HG03571 (cell line): ENCODE data around the gene USP19.

ENCODE experiments used
- ATAC-seq: cut with Tn5 transposase; IDR thresholded peaks from one replicate; pipeline ENCODE4 v1.9.1; 2021; ENCODE audit not compliant: unreplicated experiment

USP19 gene

DNA sequence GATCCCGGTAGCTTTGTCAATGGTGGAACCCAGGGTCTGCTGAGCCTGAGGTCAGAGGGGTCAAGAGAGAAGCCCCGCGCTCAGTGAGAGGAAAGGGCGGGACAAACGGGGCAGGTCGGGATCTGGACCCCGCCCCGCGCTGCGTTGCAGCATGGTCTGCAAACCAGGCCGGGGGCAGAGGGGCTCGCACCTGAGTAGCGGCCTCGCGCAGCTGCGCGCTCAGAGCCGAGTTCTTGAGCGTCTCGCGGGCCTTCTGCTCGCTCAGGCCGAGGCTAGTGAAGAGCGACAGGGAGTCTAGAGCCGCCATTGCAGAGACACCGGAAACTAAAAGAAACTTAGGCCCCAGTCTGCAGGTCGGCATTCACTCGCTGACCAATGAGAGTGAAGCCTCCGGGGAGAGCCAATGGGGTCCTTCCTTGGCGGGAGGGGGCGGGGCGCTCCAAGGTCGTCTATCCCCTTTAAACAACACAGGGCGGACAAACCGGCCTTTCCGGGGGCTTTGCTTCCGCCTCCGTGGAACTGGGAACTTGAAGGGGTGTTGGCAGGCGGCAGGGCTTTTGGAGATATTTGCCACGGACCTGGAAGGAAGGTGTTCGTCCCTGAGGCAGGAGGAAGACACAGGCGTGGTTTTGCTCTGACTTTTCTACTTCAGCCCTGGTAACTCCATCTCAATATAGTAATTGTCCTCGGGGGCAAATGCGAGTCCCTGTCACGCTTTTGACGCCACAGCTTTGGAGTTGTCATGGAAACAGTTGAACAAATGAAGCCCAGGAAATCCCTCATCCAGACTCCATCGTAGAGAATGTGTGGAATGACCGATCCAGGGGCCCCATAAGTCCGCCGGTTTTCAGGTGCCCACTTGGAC, 16.0 kb downstream of the USP19 start, which contains the start of gene QARS1:
Gene QARS1 (minus strand): TSS at position 331 of the 865 bp plus-strand sequence. CDS start 24 bp downstream, at position 307.
- peak; percentile 72 for ATAC-seq

- no peak for ATAC-seq
These were observed 16.6 kb downstream of the USP19 start for GRCh38 chr3:49104052-49104426.

DNA sequence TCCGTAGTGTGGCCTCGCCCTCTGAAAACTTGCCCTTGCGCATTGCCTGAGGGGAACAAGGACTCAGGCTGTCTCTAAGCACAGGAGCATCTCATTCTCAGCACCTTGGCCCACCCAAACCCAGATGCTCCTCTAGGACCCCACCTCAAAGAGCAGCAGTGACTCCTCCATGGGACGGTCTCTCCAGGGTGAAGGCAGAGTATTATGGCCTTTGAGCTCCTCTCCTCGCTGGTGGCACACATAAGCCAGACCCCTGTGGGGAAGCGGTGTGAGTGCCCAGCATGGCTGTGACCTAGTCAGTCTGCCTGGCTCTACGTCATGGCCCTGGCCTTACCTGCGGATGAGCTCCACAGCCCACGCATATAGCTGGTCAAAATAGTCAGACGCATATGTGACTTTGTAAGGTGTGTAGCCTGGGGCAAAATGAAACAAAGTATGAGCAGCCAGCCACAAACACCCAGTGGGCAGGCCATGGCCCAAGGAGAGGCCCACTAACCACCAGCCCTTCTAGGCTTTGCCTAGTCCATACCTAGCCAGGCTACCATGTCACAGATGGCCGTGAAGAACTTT, 20.5 kb downstream of the USP19 start:
- ATAC-seq = no peak

- ATAC-seq = no peak
These were observed 21.6 kb downstream of the USP19 start for GRCh38 chr3:49098910-49099630.

- ATAC-seq = no peak
These were observed 22.2 kb downstream of the USP19 start for GRCh38 chr3:49098429-49098828.

DNA sequence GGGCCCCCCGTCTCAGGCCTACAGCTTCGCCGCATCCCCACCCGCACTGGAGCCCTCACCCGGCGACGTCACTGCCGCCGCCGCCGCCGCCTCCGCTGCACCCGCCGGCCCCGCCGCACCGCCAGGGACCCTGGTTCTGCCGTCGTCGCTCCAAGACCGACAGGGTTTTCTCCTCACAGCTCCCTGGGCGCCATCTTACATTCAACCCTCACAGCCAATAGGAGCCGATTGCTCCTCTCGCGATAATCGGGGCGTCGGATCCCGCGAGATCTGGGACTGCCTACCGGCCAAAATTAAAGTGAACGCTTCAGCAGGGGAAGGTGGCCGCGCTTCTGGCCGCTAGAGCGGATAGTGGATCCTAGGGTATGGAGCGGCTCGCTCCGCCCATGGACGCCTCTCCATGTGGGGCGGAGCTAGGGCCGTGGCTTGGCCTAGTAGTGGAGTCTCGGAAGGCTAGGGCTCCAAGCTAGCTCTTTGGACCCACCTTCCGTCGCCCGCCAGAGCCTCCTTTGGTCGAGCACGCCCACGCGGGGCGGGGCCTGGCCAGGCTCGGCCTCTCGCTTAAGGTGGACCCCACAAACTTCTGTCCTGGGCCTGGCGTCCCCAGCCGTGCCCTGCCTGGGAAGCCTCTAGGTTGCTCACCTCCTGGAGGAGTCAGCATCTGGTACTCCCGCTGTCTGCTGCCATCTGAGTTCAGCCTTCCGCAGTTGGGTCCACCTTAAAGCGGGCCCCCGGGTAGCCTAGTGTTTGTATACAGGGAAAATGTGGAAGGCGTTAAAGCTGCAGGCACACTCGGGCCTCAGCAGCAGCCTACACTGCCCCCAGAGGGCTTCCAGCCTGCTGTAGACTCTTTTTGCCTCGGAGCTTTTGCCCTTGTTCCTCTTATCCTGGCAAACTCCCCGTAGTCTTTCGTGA, 26.5 kb downstream of the USP19 start, which contains the start of gene QRICH1:
Gene QRICH1 (minus strand): TSS at position 219 of the 915 bp plus-strand sequence. CDS start 17,054 bp downstream, outside the sequence.
- peak; percentile 67 for ATAC-seq

DNA sequence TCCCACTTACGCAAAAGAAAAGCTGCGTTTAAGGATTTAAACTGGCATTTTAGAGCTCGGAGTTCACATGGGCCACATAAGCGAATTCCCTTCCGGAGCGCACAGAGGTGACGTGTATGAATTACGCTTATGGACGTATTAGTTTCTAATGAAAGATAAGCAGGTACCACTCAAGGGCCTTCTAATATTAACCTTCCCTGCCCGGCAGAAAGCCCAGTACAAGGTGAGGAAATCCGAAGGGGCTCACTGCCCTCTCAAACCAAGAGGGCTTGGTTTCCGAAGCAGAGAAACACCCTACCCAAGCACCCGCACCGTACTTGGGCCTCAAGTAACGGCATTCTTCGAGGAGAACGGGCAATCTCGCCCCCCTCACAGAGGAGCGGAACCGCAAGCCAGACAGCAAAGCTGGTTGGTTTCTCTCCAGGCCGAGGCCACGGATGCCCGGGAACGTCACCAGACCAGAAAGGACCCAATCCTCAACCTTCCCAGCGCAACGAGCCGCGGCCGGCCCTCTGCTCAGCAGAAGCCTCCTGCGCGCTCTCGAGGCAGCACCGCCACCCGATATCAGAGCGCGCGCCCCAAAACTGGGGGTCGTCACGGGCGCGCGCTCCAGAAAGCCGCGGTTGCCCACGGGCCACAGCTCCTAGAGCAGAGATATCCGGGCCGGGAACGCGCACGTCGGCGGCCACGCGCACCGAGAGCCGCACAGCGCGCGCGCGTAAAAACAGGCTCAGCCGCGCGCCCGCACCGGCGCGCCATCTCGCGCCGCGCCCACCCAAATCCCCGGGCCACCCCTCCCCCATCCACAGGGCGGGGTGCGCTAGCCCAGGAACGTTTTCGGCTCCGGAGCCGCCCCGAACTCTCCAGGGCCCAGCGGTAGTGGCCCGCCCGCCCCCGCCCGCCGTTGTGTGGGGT, 27.4 kb downstream of the USP19 start:
- ATAC-seq = peak; percentile 33

DNA sequence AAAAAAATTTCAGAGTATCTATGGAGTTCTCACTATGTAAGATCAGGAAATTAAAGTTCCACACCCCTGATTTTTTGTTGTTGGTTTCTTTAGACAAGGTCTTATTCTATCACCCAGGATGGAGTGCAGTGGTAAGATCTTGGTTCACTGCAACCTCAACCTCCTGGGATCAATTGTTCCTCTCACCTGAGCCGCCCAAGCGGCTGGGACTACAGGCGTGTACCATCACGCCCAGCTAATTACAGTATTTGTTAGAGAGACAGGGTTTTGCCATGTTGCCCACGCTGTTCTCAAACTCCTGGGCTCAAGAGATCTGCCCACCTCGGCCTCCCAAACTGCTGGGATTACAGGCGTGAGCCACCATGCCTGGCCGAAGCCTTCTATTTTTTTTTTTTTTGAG, 39.2 kb downstream of the USP19 start:
- ATAC-seq = no peak

- ATAC-seq = no peak
These were observed 41.4 kb downstream of the USP19 start for GRCh38 chr3:49079270-49079669.

DNA sequence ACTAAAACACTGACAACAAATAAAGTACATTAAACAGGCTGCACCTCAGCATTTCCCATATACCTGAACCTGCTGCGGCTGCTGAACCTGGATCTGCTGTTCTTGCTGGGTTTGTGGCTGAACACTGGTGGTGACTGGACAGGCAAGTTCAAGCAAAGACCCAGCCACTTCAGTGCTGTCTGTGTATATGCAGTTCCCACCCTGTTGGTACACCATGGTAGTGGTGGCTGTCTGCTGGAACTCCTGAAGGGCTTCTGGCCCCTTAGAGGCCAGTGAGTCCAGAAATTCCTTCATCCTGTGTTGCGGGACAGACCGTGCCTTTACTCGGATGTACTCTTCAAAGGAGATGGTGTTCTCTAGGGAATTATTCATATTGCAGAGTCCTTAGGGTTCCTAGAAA, 44.0 kb downstream of the USP19 start:
- ATAC-seq = no peak

- ATAC-seq = no peak
These were observed 44.5 kb downstream of the USP19 start for GRCh38 chr3:49076116-49076515.
